Tibial nerve (tissue), 4 donors: Measurements from ENCODE around the gene FAM180A. TPM values are rescaled to one million over a fixed set of nuclear protein-coding genes. Genes with fewer than 3 reads are reported as not detected.
"Not testable (repeated sequence)": the region's sequence is repeated elsewhere in the genome, so short reads cannot be mapped to it uniquely, and the experiment has no call there.

Source experiments
- DNase-seq, 2 donors: peaks; one replicate each; pipeline ENCODE4 v3.0.0-alpha.2; 2019; ENCODE audit warnings: low spot score in 2 of 2
- H3K27ac ChIP-seq, 4 donors: fragments of 200-600 bp; sonication (generic) in 3 of 4; one replicate each; pipeline ENCODE4 v1.5.1; 2017 to 2019; ENCODE audit warnings: mild to moderate bottlenecking in 1 of 4
- H3K27me3 ChIP-seq, 2 donors: fragments of 200-600 bp; sonication (generic) in 1 of 2; one replicate each; pipeline versions ENCODE4 v1.5.1 to v1.6.0; 2017 to 2019
- H3K36me3 ChIP-seq, 3 donors: fragments of 200-600 bp; sonication (generic); one replicate each; pipeline ENCODE4 v1.5.1; 2018 to 2019
- H3K4me1 ChIP-seq, 4 donors: fragments of 200-600 bp; sonication (generic) in 3 of 4; one replicate each; pipeline ENCODE4 v1.5.1; 2017 to 2019
- H3K4me3 ChIP-seq, 4 donors: fragments of 200-600 bp; sonication (generic) in 3 of 4; one replicate each; pipeline ENCODE4 v1.5.1; 2017 to 2019; ENCODE audit warnings: mild to moderate bottlenecking in 1 of 4, moderate library complexity in 1 of 4
- H3K9me3 ChIP-seq, 4 donors: fragments of 200-600 bp; sonication (generic) in 3 of 4; one replicate each; pipeline ENCODE4 v1.5.1; 2017 to 2019
- EP300 ChIP-seq, 2 donors: sonication (generic); formaldehyde crosslinking; IDR thresholded peaks; one replicate each; pipeline ENCODE4 v1.6.1; 2017; ENCODE audit warnings: antibody characterized with exemption in 2 of 2, mild to moderate bottlenecking in 1 of 2
- POLR2A ChIP-seq, 2 donors: fragments of 450-650 bp; IDR thresholded peaks; one replicate each; pipeline ENCODE4 v1.6.1; 2017; ENCODE audit warnings: antibody characterized with exemption in 2 of 2, mild to moderate bottlenecking in 2 of 2, moderate library complexity in 2 of 2
- WGBS, 2 donors: methylation state at CpG; one replicate each; pipeline ENCODE4 v1.1.5; 2018; 5-methylcytosine and 5-hydroxymethylcytosine counted together
- total RNA-seq, 4 donors: library from RNA; depleted of rRNA; stranded (reverse); fragments of >200 nt; gene quantifications; one replicate each; pipeline ENCODE4 v1.1.0, GENCODE V29; 2016
- TF ChIP-seq, protein P1 (sequence below), 5 experiments: fragments of 200-600 bp in 3 of 5; fragments of 450-650 bp in 2 of 5; sonication (generic) in 3 of 5; IDR thresholded peaks; one replicate each; pipeline ENCODE4 v1.5.1; 2016 to 2019; ENCODE audit warnings: antibody characterized with exemption in 5 of 5, mild to moderate bottlenecking in 3 of 5, moderate library complexity in 2 of 5

Gene FAM180A
- total RNA-seq, 4 donors from 2014 or later = 2.1 to 7.7 (median 3.7) TPM

DNA sequence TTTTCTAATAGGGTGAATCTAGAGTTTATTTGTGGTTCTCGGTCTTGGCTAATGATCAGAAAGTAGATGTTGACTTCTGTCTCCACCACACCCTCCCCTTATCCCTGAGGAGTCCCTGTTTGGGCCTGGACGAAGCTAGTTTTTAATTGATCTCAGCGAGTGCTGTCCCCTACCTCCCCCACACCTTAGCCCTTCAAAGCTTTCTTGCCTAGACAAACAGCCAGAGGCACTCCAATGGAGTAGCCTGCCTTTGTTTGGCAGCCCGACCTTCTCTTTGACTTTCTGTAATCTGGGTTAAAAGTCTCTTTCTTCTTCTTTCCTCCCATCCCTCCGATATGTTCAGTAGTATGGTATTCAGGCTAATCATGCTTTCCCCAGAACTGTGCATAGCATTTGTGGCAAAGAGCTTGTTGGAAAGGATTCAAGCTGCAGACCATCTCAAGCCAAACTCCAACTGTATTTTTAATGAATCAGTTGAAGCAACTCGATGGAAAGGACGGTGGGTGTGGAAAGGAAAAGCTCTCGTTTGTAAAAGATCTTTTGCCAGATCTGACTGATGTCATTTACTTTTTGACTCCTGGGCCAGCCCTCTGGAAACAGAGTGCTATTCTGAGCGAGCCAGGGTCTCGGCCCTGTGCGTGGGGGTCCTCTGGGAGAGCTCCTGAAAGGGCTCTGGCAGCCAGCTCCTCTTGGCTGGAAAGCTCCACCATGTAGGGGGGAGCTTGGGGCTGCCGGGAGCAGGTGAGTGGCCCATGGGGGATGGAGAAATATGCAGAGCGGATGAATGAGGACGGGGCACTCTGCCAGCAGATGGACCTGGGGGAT lies 4.5 kb downstream of the FAM180A start:
- H3K27me3 ChIP-seq = no peaks in the 10 kb centered on the region
- H3K27ac ChIP-seq = peak overlapping the region in 3 of 4 donors; percentile 3 to 74 (median 66)
- H3K9me3 ChIP-seq = no peaks in the 10 kb centered on the region
- 23 to 30% methylated on average over 14 of the region's 14 CpGs for WGBS, 2 donors
- TF ChIP-seq POLR2A (IDR thresholded peaks at IDR 0.05) = no peak
- TF ChIP-seq EP300 (IDR thresholded peaks at IDR 0.05) = no peak
- TF ChIP-seq, protein P1, sequence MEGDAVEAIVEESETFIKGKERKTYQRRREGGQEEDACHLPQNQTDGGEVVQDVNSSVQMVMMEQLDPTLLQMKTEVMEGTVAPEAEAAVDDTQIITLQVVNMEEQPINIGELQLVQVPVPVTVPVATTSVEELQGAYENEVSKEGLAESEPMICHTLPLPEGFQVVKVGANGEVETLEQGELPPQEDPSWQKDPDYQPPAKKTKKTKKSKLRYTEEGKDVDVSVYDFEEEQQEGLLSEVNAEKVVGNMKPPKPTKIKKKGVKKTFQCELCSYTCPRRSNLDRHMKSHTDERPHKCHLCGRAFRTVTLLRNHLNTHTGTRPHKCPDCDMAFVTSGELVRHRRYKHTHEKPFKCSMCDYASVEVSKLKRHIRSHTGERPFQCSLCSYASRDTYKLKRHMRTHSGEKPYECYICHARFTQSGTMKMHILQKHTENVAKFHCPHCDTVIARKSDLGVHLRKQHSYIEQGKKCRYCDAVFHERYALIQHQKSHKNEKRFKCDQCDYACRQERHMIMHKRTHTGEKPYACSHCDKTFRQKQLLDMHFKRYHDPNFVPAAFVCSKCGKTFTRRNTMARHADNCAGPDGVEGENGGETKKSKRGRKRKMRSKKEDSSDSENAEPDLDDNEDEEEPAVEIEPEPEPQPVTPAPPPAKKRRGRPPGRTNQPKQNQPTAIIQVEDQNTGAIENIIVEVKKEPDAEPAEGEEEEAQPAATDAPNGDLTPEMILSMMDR (IDR thresholded peaks at IDR 0.05) = no peak
- DNase-seq = no peak
- peaks cover 0 to 31% (median 0%) of the 10 kb centered on the region in 4 donors for H3K4me1 ChIP-seq
- H3K4me3 ChIP-seq = no peak overlapping the region
- no peaks in the 10 kb centered on the region for H3K36me3 ChIP-seq

DNA sequence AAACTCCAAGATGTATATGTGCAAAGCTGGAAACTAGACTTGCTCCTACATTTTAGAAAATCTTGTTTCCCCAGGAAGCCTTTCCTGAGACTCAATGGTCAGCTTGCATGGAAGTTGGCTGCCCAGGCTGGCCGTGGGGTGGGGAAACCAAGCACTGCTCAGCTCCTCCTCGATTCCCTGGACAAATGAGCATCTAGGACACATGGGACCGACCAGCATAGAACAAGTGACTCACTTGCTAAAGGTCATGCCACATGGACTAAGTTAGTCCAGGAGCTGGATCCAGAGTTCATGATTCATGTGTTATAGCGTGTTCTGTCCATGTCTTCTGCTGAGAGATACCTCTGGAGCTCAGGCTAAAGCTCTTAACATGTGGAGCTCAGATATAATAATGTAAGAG lies 6.2 kb downstream of the FAM180A start:
- no peaks in the 10 kb centered on the region for H3K9me3 ChIP-seq
- no peaks in the 10 kb centered on the region for H3K27me3 ChIP-seq
- no peak overlapping the region for H3K4me3 ChIP-seq
- no peak for TF ChIP-seq POLR2A (IDR thresholded peaks at IDR 0.05)
- no peak for TF ChIP-seq EP300 (IDR thresholded peaks at IDR 0.05)
- TF ChIP-seq, protein P1 (IDR thresholded peaks at IDR 0.05) = no peak
- H3K27ac ChIP-seq = no peak overlapping the region
- DNase-seq = no peak
- peaks cover 0 to 24% (median 0%) of the 10 kb centered on the region in 4 donors for H3K4me1 ChIP-seq
- 85 to 96% methylated on average over 3 to 4 of the region's 4 CpGs for WGBS, 2 donors
- no peaks in the 10 kb centered on the region for H3K36me3 ChIP-seq

DNA sequence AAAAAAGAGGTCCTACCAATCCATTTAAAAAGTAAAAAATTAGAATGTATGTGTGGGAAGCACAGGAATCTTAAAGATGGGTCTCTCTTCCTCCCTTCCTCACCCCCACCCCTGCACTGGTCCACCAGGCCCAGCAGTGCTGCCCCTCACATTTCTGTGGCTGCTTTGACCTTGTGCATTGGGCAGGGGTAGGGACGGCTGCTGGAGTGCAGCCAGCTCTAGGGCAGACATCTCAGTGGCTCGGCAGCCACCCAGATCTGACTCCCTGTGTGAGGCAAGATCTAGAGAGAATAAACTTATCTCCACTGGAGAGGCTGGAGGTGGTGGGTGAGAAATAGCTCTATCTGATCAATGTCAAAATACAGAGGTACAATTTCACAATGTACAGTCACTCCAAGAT lies 6.7 kb downstream of the FAM180A start:
- Histone ChIP-seq H3K27me3 (no peaks in the 10 kb centered on the region), H3K27ac (no peak overlapping the region), H3K4me3 (no peak overlapping the region), H3K9me3 (no peaks in the 10 kb centered on the region), H3K36me3 (no peaks in the 10 kb centered on the region), H3K4me1 (peaks cover 0 to 24% (median 0%) of the 10 kb centered on the region in 4 donors)
- TF ChIP-seq POLR2A (IDR thresholded peaks at IDR 0.05) = no peak
- TF ChIP-seq, protein P1 (IDR thresholded peaks at IDR 0.05) = no peak
- TF ChIP-seq EP300 (IDR thresholded peaks at IDR 0.05) = no peak
- no peak for DNase-seq
- WGBS, 2 donors = 35 to 57% methylated on average over 2 of the region's 2 CpGs

DNA sequence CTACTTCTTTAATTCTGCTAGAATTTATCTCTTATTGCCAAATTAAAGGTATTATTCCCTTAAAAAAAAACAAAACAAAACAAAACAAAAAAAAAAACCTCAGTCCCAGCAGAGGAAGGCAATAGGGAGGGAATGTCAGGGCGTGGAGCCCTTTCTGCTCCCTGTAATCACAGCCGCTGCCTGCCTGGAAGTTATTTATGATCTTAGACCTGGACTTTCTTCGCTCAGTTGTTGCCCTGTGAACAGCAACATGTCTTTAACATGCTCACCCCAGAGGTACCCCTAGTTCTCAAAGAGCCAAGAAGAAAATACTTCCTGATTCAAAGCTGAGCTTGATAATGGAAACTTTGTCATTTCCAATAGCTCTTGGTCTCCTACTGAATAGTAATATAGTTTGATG lies 7.7 kb downstream of the FAM180A start:
- WGBS, 2 donors = 62 to 63% methylated on average over 3 of the region's 3 CpGs
- Histone ChIP-seq H3K9me3 (no peaks in the 10 kb centered on the region), H3K4me3 (no peak overlapping the region), H3K36me3 (no peaks in the 10 kb centered on the region), H3K27me3 (no peaks in the 10 kb centered on the region), H3K27ac (peak overlapping the region in 1 of 4 donors; percentile 33), H3K4me1 (peaks cover 0 to 18% (median 0%) of the 10 kb centered on the region in 4 donors)
- no peak for TF ChIP-seq POLR2A (IDR thresholded peaks at IDR 0.05)
- TF ChIP-seq EP300 (IDR thresholded peaks at IDR 0.05) = no peak
- TF ChIP-seq, protein P1 (IDR thresholded peaks at IDR 0.05) = no peak
- no peak for DNase-seq

DNA sequence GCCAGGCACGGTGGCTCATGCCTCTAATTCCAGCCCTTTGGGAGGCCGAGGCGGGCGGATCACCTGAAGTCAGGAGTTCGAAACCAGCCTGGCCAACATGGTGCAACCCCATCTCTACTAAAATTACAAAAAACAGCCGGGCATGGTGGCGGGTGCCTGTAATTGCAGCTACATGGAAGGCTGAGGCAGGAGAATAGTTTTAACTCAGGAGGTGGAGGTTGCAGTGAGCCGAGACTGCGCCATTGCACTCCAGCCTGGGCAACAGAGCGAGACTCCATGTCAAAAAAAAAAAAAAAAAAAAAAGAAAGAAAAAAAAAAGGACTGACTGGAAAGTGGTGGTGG lies 11.3 kb downstream of the FAM180A start:
- not testable (repeated sequence) for H3K9me3 ChIP-seq, H3K4me1 ChIP-seq, H3K36me3 ChIP-seq, DNase-seq, H3K27ac ChIP-seq, H3K27me3 ChIP-seq, H3K4me3 ChIP-seq
- WGBS, 2 donors = 89 to 93% methylated on average over 10 of the region's 10 CpGs
